Measurements from ENCODE around the gene DIP2A.

- TF ChIP-seq, protein P1, sequence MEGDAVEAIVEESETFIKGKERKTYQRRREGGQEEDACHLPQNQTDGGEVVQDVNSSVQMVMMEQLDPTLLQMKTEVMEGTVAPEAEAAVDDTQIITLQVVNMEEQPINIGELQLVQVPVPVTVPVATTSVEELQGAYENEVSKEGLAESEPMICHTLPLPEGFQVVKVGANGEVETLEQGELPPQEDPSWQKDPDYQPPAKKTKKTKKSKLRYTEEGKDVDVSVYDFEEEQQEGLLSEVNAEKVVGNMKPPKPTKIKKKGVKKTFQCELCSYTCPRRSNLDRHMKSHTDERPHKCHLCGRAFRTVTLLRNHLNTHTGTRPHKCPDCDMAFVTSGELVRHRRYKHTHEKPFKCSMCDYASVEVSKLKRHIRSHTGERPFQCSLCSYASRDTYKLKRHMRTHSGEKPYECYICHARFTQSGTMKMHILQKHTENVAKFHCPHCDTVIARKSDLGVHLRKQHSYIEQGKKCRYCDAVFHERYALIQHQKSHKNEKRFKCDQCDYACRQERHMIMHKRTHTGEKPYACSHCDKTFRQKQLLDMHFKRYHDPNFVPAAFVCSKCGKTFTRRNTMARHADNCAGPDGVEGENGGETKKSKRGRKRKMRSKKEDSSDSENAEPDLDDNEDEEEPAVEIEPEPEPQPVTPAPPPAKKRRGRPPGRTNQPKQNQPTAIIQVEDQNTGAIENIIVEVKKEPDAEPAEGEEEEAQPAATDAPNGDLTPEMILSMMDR (IDR thresholded peaks at IDR 0.05): no peak
- TF ChIP-seq POLR2A (IDR thresholded peaks at IDR 0.05): no peak
Observed at GRCh38 chr21:46515109-46515508, 56.4 kb downstream of the DIP2A start.

Measured in suprapubic skin (tissue), 3 donors.